ENCODE data around the gene FAM199X.
"Not testable (repeated sequence)": the region's sequence is repeated elsewhere in the genome, so short reads cannot be mapped to it uniquely, and the experiment has no call there.

The FAM199X gene

DNA sequence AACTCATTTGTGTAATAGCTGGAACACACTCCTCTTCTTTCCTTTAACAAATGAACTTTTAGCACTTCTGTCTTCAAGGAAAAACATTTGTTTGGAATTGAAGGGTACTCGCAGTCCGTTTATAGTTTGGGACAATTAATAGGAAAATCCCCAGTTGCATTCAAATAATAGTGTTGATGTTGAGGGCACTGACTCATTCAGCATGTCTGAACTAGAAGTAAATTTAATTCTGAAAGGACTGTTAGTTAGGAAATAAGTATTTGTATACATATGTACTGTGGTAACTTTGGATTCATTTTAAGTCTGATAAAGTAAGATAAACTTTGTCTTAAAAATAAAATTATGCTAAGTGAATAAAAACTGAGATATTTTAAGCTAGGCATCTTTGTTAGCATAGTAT is 27.2 kb downstream of the FAM199X start:
- no peak for DNase-seq

DNA sequence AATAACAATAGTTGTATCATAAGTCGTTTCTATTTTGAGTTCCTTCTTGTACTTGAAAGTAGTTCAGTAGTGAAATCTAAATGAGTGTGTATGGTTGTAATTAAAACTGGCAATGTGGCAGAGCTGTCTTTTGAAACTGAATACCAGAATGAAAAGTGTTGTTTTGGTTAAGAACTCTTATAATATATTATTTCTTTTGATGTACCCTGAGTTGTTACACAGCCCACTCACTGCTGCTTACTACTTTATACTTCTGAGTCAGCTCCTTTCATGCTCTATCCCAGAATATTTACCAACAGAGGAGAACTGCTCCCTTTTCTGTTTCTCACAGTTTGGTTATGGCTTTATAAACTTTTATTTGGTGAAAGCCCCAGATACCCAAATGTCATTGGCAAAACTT is 28.8 kb downstream of the FAM199X start:
- DNase-seq = no peak

DNA sequence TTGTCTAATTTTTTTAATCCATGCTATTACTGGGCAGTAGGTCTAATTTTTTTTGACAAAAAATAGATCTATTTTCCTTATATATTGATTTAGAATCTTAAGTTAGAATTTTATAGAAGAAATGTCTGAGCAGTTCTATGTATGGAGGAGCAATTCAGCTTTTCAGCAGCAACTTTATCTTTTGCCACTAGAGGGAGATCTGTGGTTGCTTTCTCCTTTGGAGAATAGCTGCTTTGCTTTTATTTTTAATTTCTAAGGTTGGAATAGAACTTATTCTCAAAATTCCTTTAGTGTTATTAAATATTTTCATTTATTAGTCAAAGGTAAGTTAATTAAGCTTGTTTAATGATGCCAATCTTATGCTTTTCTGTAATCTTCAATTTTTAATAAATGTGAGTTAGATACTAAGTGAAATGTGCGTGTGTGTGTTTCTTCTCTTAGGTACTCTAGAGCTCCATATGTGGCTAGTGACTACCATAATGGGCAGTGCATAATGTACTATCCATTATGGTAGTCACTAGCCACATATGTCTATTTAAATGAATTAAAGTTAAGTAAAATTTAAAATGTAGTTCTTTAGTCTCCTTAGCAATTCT is 29.3 kb downstream of the FAM199X start:
- DNase-seq = no peak

DNA sequence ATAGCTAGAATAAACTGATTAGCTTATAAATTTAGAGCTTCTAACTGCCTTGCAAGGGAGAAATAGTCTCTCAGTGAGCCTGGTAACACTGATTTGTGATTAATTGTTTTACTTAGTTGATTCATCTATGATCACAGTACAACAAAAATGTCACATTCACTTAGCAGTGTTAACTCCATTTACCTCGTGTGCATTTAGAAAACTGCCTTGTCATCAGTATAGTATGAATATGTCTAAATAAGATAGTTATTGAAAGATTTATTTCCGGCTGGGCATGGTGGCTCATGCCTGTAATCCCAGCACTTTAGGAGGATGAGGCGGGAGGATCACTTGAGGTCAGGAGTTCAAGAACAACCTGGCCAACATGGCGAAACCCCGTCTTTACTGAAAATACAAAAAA is 39.3 kb downstream of the FAM199X start:
- no peak for DNase-seq

DNA sequence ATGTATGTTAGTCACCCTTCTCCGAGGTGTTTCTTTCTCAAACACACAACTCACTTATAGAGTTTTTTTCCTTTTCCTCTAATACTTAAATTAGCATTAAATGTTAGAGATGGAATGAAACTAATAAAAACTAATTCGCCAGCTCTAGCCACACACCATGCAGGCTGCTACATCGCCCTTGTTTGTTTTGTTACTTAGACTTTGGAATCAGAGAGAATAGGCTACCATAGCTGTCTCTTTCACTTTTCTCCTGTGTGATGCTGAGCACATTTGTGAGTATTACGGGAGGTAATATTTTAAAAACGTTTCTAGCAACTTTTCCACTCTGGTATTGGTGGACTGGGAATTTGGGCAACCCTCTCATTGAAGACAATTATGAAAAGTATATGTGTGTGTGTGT is 44.9 kb downstream of the FAM199X start:
- DNase-seq = no peak

DNA sequence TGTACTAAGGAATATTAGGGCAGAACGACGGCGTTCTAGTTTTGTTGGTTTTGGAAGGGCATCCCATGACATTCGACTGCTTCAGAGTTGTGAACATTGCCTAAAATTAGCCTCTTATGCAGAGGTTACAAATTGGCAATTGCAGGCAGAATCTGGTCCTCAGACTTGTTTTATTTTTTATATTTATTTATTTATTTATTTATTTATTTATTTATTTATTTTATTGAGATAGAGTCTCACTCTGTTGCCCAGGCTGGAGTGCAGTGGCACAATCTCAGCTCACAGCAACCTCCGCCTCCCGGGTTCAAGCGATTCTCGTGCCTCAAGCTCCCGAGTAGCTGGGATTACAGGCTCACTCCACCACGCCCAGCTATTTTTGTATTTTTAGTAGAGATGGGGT is 63.8 kb downstream of the FAM199X start:
- not testable (repeated sequence) for DNase-seq
